ENCODE measurements around the gene AVP. TPM values are rescaled to one million over a fixed set of nuclear protein-coding genes. Genes with fewer than 3 reads are reported as not detected.
A peak's percentile ranks its signal among the peaks of the same experiment; 100 is the strongest.

Gene AVP
- total and polyA plus RNA-seq, 9 of the 15 experiments (the other 6 are each of a cell fraction or from before 2014, with no cell fraction given): not detected

DNA sequence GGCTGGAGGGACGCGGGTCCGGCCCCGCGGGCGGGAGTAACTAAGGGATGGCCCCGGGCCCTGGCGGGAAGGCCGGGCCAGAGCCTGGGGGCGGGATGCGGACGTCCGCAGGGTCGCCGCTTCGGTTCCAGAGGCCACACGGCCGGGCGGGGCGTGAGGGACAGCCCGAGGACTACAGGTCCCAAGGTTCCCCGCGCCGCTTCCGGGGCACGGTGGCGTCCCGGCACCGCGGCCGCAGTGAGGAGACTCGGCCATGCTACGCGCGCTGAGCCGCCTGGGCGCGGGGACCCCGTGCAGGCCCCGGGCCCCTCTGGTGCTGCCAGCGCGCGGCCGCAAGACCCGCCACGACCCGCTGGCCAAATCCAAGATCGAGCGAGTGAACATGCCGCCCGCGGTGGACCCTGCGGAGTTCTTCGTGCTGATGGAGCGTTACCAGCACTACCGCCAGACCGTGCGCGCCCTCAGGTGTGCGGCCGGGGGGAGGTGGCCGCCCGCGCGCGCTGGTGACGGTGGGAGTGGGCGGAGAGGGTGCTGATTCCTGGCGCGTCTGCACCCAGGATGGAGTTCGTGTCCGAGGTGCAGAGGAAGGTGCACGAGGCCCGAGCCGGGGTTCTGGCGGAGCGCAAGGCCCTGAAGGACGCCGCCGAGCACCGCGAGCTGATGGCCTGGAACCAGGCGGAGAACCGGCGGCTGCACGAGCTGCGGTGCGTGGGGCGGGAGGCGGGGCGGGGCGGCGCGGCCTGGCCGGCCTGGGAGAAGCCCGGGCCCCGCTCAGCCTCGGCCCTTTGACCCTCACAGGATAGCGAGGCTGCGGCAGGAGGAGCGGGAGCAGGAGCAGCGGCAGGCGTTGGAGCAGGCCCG, 38.5 kb downstream of the AVP start, which contains the start of gene MRPS26 (continued):
- TF ChIP-seq, protein P1, sequence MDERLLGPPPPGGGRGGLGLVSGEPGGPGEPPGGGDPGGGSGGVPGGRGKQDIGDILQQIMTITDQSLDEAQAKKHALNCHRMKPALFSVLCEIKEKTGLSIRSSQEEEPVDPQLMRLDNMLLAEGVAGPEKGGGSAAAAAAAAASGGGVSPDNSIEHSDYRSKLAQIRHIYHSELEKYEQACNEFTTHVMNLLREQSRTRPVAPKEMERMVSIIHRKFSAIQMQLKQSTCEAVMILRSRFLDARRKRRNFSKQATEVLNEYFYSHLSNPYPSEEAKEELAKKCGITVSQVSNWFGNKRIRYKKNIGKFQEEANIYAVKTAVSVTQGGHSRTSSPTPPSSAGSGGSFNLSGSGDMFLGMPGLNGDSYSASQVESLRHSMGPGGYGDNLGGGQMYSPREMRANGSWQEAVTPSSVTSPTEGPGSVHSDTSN (CRISPR knock-in tag; IDR thresholded peaks at IDR 0.05; ENCODE audit: low read depth): peak; percentile 40; the same call in 1 of the 2 replicates
- TF ChIP-seq, protein P1 (tag; conservative IDR thresholded peaks at IDR 0.05; ENCODE audit: low read depth): no peak
- TF ChIP-seq U2AF1 (optimal IDR thresholded peaks at IDR 0.05; ENCODE audit: low read depth, low read length) (peak; percentile 13), IFI16 (CRISPR knock-in tag; IDR thresholded peaks at IDR 0.05) (no peak), RB1 (IDR thresholded peaks at IDR 0.05; ENCODE audit: low read depth) (peak; percentile 56; the same call in 1 of the 2 replicates), CEBPG (CRISPR knock-in tag; IDR thresholded peaks at IDR 0.05) (peak; percentile 32; the same call in 1 of the 2 replicates), CEBPG (tag; conservative IDR thresholded peaks at IDR 0.05 in 1 of 2, IDR thresholded peaks at IDR 0.05 in 1 of 2) (no peak), GTF2A2 (tag; IDR thresholded peaks at IDR 0.05) (no peak), BRCA1 (IDR thresholded peaks at IDR 0.05) (no peak), BRCA1 (CRISPR knock-in tag; IDR thresholded peaks at IDR 0.05) (no peak), MYC (IDR thresholded peaks at IDR 0.05; ENCODE audit: low read depth, low read length) (peak; percentile 81), MYC (CRISPR knock-in tag; IDR thresholded peaks at IDR 0.05; ENCODE audit: borderline replicate concordance, low read depth) (no peak; the same call in 1 of the 2 replicates), ARID2 (IDR thresholded peaks at IDR 0.05) (no peak), PKNOX1 (IDR thresholded peaks at IDR 0.05) (peak; percentile 42; the same call in 1 of the 2 replicates), THAP7 (CRISPR knock-in tag; IDR thresholded peaks at IDR 0.05) (no peak), POLR2H (tag; IDR thresholded peaks at IDR 0.05; ENCODE audit: low read depth) (no peak; the same call in 1 of the 2 replicates), ZNF79 (CRISPR knock-in tag; IDR thresholded peaks at IDR 0.05; ENCODE audit: low read depth) (no peak), PTRF (tag; IDR thresholded peaks at IDR 0.05) (no peak), ZNF197 (CRISPR knock-in tag; IDR thresholded peaks at IDR 0.05; ENCODE audit: low read depth) (no peak), THRA (IDR thresholded peaks at IDR 0.05) (no peak), PCBP1 (IDR thresholded peaks at IDR 0.05; ENCODE audit: low read depth, low read length, poor library complexity, severe bottlenecking) (peak; percentile 76)
- TF ChIP-seq, protein P2, sequence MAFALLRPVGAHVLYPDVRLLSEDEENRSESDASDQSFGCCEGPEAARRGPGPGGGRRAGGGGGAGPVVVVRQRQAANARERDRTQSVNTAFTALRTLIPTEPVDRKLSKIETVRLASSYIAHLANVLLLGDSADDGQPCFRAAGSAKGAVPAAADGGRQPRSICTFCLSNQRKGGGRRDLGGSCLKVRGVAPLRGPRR (CRISPR knock-in tag; IDR thresholded peaks at IDR 0.05): no peak

Measured in K562 (cell line).